NCI-H1105 treated with DMSO at 0.1 percent for 48 hours (cell line): ENCODE data around the gene TRIM9.
"Not testable (repeated sequence)": the region's sequence is repeated elsewhere in the genome, so short reads cannot be mapped to it uniquely, and the experiment has no call there.

ENCODE experiments used
- DNase-seq: peaks from one replicate; lab custom pipeline; 2025; lab: John Stamatoyannopoulos, UW

The TRIM9 gene

GRCh38 chr14:51004352-51004800, 90.5 kb downstream of the TRIM9 start:
- DNase-seq, result no peak

- DNase-seq, result peak; percentile 42
Observed at GRCh38 chr14:51002406-51002999, 92.4 kb downstream of the TRIM9 start.

GRCh38 chr14:51000566-51000965, 94.3 kb downstream of the TRIM9 start:
- no peak for DNase-seq

GRCh38 chr14:50999726-51000125, 95.2 kb downstream of the TRIM9 start:
- DNase-seq, result no peak

- DNase-seq, result no peak
Observed at GRCh38 chr14:50998612-50999011, 96.3 kb downstream of the TRIM9 start.

GRCh38 chr14:50997712-50998111, 97.2 kb downstream of the TRIM9 start:
- no peak for DNase-seq

- DNase-seq, result not testable (repeated sequence)
Observed at GRCh38 chr14:50994158-50994557, 100.7 kb downstream of the TRIM9 start.

- DNase-seq, result no peak
Observed at GRCh38 chr14:50985859-50986331, 109.0 kb downstream of the TRIM9 start.

- DNase-seq, result no peak
Observed at GRCh38 chr14:50985124-50985858, 109.6 kb downstream of the TRIM9 start.

- DNase-seq, result no peak
Observed at GRCh38 chr14:50984036-50984710, 110.7 kb downstream of the TRIM9 start.

- DNase-seq, result no peak
Observed at GRCh38 chr14:50979941-50980850, 114.7 kb downstream of the TRIM9 start.

- DNase-seq, result no peak
Observed at GRCh38 chr14:50978888-50979287, 116.0 kb downstream of the TRIM9 start.

- no peak for DNase-seq
Observed at GRCh38 chr14:50978529-50978871, 116.4 kb downstream of the TRIM9 start.

- no peak for DNase-seq
Observed at GRCh38 chr14:50977863-50978528, 116.9 kb downstream of the TRIM9 start.

- no peak for DNase-seq
Observed at GRCh38 chr14:50974118-50974517, 120.8 kb downstream of the TRIM9 start.

- DNase-seq, result peak; percentile 5
Observed at GRCh38 chr14:50972734-50973133, 122.2 kb downstream of the TRIM9 start.

GRCh38 chr14:50970886-50971781, 123.8 kb downstream of the TRIM9 start:
- peak; percentile 63 for DNase-seq

GRCh38 chr14:50967790-50968189, 127.1 kb downstream of the TRIM9 start:
- no peak for DNase-seq

- no peak for DNase-seq
Observed at GRCh38 chr14:50967103-50967502, 127.8 kb downstream of the TRIM9 start.

GRCh38 chr14:50964683-50965390, 130.1 kb downstream of the TRIM9 start:
- peak; percentile 61 for DNase-seq
